ENCODE data around the gene MRPS7. TPM values are rescaled to one million over a fixed set of nuclear protein-coding genes. Genes with fewer than 3 reads are reported as not detected.

The MRPS7 gene
- total RNA-seq, 1 experiment from 2014 or later, result 51.3 TPM

DNA sequence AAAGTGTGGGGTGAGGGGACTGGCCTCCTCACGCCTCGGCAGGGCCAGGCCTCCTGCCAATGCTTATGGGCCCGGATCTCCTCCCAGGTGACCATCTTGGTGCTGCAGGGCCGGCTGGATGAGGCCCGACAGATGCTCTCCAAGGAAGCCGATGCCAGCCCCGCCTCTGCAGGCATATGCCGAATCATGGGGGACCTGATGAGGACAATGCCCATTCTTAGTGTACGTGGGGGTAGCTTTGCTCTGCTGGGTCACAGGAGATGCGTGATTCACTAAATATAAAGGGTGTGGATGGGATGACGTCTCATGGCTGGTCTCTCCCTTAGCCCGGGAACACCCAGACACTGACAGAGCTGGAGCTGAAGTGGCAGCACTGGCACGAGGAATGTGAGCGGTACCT lies 36.7 kb upstream of the MRPS7 start:
- no TSS peak for BruUV-seq (replicated peaks)
- no peak overlapping the region for H3K4me2 ChIP-seq
- POLR2A ChIA-PET (ENCODE audit: unreplicated experiment), result no interaction called here

DNA sequence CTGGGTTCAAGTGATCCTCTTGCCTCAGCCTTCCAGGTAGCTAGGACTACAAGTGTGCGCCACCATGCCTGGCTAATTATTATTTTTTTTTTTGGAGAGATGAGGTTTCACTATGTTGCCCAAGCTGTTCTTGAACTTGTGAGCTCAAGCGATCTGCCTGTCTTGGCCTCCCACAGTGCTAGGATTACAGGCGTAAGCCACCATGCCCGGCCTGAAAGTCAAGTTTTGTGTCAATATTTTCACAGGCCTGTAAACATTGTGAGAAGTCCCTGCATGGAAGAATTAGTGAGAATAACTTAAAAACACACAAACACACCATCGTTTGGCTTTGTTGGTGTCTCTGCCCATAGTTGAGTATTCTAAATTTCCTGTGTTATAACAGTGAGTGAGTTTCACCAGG lies 34.0 kb upstream of the MRPS7 start:
- no peaks in the 10 kb centered on the region for H3K4me1 ChIP-seq (replicated peaks; ENCODE audit: insufficient read depth)
- intact Hi-C loops (cut with micrococcal nuclease; ENCODE audit: unreplicated experiment), result no loop called here
- no peak overlapping the region for H3K4me2 ChIP-seq
- 0 out of 2 replicates have a peak, but pooled peaks cover 7% of the 10 kb centered on the region for H4K20me1 ChIP-seq (ENCODE audit: insufficient read depth)
- DNase-seq, result no peak
- 0 out of 2 replicates have a peak, but pooled peaks cover 4% of the 10 kb centered on the region for H3F3A ChIP-seq (ENCODE audit: insufficient read depth, low read depth)
- TF ChIP-seq EZH2 (IDR thresholded peaks at IDR 0.05; ENCODE audit: low read depth), result no peak
- TF ChIP-seq, protein P1, sequence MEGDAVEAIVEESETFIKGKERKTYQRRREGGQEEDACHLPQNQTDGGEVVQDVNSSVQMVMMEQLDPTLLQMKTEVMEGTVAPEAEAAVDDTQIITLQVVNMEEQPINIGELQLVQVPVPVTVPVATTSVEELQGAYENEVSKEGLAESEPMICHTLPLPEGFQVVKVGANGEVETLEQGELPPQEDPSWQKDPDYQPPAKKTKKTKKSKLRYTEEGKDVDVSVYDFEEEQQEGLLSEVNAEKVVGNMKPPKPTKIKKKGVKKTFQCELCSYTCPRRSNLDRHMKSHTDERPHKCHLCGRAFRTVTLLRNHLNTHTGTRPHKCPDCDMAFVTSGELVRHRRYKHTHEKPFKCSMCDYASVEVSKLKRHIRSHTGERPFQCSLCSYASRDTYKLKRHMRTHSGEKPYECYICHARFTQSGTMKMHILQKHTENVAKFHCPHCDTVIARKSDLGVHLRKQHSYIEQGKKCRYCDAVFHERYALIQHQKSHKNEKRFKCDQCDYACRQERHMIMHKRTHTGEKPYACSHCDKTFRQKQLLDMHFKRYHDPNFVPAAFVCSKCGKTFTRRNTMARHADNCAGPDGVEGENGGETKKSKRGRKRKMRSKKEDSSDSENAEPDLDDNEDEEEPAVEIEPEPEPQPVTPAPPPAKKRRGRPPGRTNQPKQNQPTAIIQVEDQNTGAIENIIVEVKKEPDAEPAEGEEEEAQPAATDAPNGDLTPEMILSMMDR (conservative IDR thresholded peaks at IDR 0.05), result no peak
- H3K27me3 ChIP-seq (ENCODE audit: insufficient read depth, low read depth), result no peaks in the 10 kb centered on the region
- peaks cover 14% of the 10 kb centered on the region; the same call in 1 of the 2 replicates for H3K36me3 ChIP-seq (ENCODE audit: low read depth)
- CTCF ChIA-PET, result no interaction called here
- H3K27ac ChIP-seq, result no peak overlapping the region
- H3K9me3 ChIP-seq (ENCODE audit: insufficient read depth, low read depth), result no peaks in the 10 kb centered on the region
- no peak overlapping the region for H2AFZ ChIP-seq
- H3K79me2 ChIP-seq (ENCODE audit: low read depth), result no peaks in the 10 kb centered on the region
- no peaks in the 10 kb centered on the region for H3K9me2 ChIP-seq (ENCODE audit: insufficient read depth)
- BruUV-seq (replicated peaks), result no TSS peak
- no peak overlapping the region for H3K4me3 ChIP-seq
- POLR2A ChIA-PET (ENCODE audit: unreplicated experiment), result no interaction called here

More for the DNA sequence above, 36.7 kb upstream of the MRPS7 start:
- Histone ChIP-seq H3K79me2 (ENCODE audit: low read depth) (no peaks in the 10 kb centered on the region), H3K27me3 (ENCODE audit: insufficient read depth, low read depth) (no peaks in the 10 kb centered on the region), H4K20me1 (ENCODE audit: insufficient read depth) (0 out of 2 replicates have a peak, but pooled peaks cover 7% of the 10 kb centered on the region), H3K4me3 (no peak overlapping the region), H3F3A (ENCODE audit: insufficient read depth, low read depth) (0 out of 2 replicates have a peak, but pooled peaks cover 4% of the 10 kb centered on the region), H3K27ac (no peak overlapping the region), H3K4me1 (replicated peaks; ENCODE audit: insufficient read depth) (no peaks in the 10 kb centered on the region), H3K9me2 (ENCODE audit: insufficient read depth) (no peaks in the 10 kb centered on the region), H3K36me3 (ENCODE audit: low read depth) (peaks cover 9% of the 10 kb centered on the region; the same call in 1 of the 2 replicates), H3K9me3 (ENCODE audit: insufficient read depth, low read depth) (no peaks in the 10 kb centered on the region), H2AFZ (no peak overlapping the region)
- DNase-seq, result no peak
- CTCF ChIA-PET, result no interaction called here
- no peak for TF ChIP-seq EZH2 (IDR thresholded peaks at IDR 0.05; ENCODE audit: low read depth)
- TF ChIP-seq, protein P1 (conservative IDR thresholded peaks at IDR 0.05), result no peak
- intact Hi-C loops (cut with micrococcal nuclease; ENCODE audit: unreplicated experiment), result no loop called here

DNA sequence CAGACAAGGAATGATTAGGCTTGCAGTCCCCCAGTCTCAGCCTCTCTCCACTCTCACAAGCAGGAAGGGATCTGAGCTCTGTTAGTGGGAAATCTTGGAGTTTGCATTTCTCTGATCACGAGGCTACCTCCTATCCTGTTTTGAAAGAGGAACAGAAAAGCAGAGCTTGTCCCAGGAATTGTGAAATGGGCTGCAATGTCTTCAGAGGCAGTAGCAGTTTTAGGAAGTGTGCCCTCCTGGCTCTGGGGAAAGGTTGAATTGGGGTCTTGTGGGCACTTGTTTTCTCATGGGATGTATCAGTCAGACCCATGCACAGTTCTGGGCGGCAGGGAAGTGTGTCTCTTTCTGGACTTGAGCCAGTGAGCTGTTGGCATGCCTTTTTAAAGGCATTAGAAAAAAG lies 33.4 kb upstream of the MRPS7 start:
- 0 out of 2 replicates have a peak, but pooled peaks cover 7% of the 10 kb centered on the region for H4K20me1 ChIP-seq (ENCODE audit: insufficient read depth)
- H3K79me2 ChIP-seq (ENCODE audit: low read depth), result no peaks in the 10 kb centered on the region
- no TSS peak for BruUV-seq (replicated peaks)
- H3K4me2 ChIP-seq, result no peak overlapping the region
- H2AFZ ChIP-seq, result no peak overlapping the region
- H3K4me1 ChIP-seq (replicated peaks; ENCODE audit: insufficient read depth), result no peaks in the 10 kb centered on the region
- TF ChIP-seq EZH2 (IDR thresholded peaks at IDR 0.05; ENCODE audit: low read depth), result no peak
- TF ChIP-seq, protein P1 (conservative IDR thresholded peaks at IDR 0.05), result no peak
- no peak overlapping the region for H3K27ac ChIP-seq
- intact Hi-C loops (cut with micrococcal nuclease; ENCODE audit: unreplicated experiment), result no loop called here
- no peaks in the 10 kb centered on the region for H3K9me3 ChIP-seq (ENCODE audit: insufficient read depth, low read depth)
- peaks cover 19% of the 10 kb centered on the region; the same call in 1 of the 2 replicates for H3K36me3 ChIP-seq (ENCODE audit: low read depth)
- H3K27me3 ChIP-seq (ENCODE audit: insufficient read depth, low read depth), result no peaks in the 10 kb centered on the region
- H3K9me2 ChIP-seq (ENCODE audit: insufficient read depth), result no peaks in the 10 kb centered on the region
- 0 out of 2 replicates have a peak, but pooled peaks cover 4% of the 10 kb centered on the region for H3F3A ChIP-seq (ENCODE audit: insufficient read depth, low read depth)
- ChIA-PET CTCF (no interaction called here), POLR2A (ENCODE audit: unreplicated experiment) (interaction anchor here (0.6 kb wide), 1 partner anchor 41 kb away, joined by 18 read pairs; no protein-coding TSS in a partner anchor)
- DNase-seq, result no peak
- H3K4me3 ChIP-seq, result no peak overlapping the region
